ENCODE measurements around the gene KLK4.

- TF ChIP-seq CTCF (IDR thresholded peaks at IDR 0.05; ENCODE audit: low read depth, low read length) (no peak), EZH2phosphoT487 (IDR thresholded peaks at IDR 0.05; ENCODE audit: low read depth) (no peak)
Measured at GRCh38 chr19:50889638-50890037, 21.6 kb downstream of the KLK4 start.
